K562 (cell line): ENCODE results near the gene F11R. TPM values are rescaled to one million over a fixed set of nuclear protein-coding genes. Genes with fewer than 3 reads are reported as not detected.
A peak's percentile ranks its signal among the peaks of the same experiment; 100 is the strongest.

Experiments used
- BRD4 ChIP-seq: fragments of 200-600 bp; sonication (generic); IDR thresholded peaks from 2 replicates; pipeline ENCODE4 v1.6.1; 2017; ENCODE audit warnings: inconsistent platforms
- CREB1 ChIP-seq, 2 experiments: sonication (generic) in 1 of 2; formaldehyde crosslinking in 1 of 2; IDR thresholded peaks; 2 replicates each; pipeline versions ENCODE4 v1.6.1 to v1.8.0; 2012 to 2022; ENCODE audit warnings: inconsistent platforms in 1 of 2, mild to moderate bottlenecking in 1 of 2, missing genetic modification reagents in 1 of 2, moderate library complexity in 1 of 2
- E2F6 ChIP-seq, 2 experiments: IDR thresholded peaks; 2 replicates each; pipeline ENCODE4 v1.6.1; 2011; ENCODE audit warnings: borderline replicate concordance in 1 of 2, control low read depth in 1 of 2, low read depth in 1 of 2, low read length in 1 of 2, mild to moderate bottlenecking in 1 of 2, mixed read lengths in 1 of 2, moderate library complexity in 1 of 2; ENCODE audit not compliant: insufficient read depth in 1 of 2, insufficient read length in 1 of 2, poor library complexity in 1 of 2, severe bottlenecking in 1 of 2; ENCODE audit errors: extremely low read depth in 1 of 2
- EGR1 ChIP-seq: fragments of 450-650 bp; conservative IDR thresholded peaks from 2 replicates; pipeline ENCODE4 v1.6.1; 2017; ENCODE audit warnings: mild to moderate bottlenecking
- FOSL1 ChIP-seq: fragments of 200-800 bp; sonication (Bioruptor generic); conservative IDR thresholded peaks from 2 replicates; pipeline ENCODE4 v1.6.1; 2016; ENCODE audit warnings: missing genetic modification characterization, missing compliant biosample characterization
- GTF2A2 ChIP-seq: IDR thresholded peaks from 2 replicates; pipeline ENCODE4 v1.6.1; 2016; ENCODE audit warnings: mild to moderate bottlenecking, missing genetic modification characterization, missing compliant biosample characterization
- KLF6 ChIP-seq: fragments of 250-450 bp; sonication (Bioruptor Pico); IDR thresholded peaks from 2 replicates; pipeline ENCODE4 v1.4.0; 2020; ENCODE audit warnings: mild to moderate bottlenecking, moderate library complexity, borderline replicate concordance
- MEF2D ChIP-seq: conservative IDR thresholded peaks from 2 replicates; pipeline ENCODE4 v1.6.1; 2016; ENCODE audit warnings: low read depth, missing genetic modification characterization, missing compliant biosample characterization
- NCOA1 ChIP-seq: fragments of 450-650 bp; IDR thresholded peaks from 2 replicates; pipeline ENCODE4 v1.6.1; 2016; ENCODE audit warnings: low read depth
- NR2C1 ChIP-seq, 2 experiments: fragments of 450-650 bp; IDR thresholded peaks; 2 replicates each; pipeline ENCODE4 v1.6.1; 2017; ENCODE audit warnings: mild to moderate bottlenecking in 2 of 2, antibody characterized with exemption in 1 of 2, inconsistent platforms in 1 of 2, missing compliant biosample characterization in 1 of 2, missing genetic modification characterization in 1 of 2
- OTX1 ChIP-seq: fragments of 450-650 bp; formaldehyde crosslinking; IDR thresholded peaks from 2 replicates; pipeline ENCODE4 v1.4.0; 2022; ENCODE audit warnings: mild to moderate bottlenecking
- SP1 ChIP-seq: sonication (generic); formaldehyde crosslinking; IDR thresholded peaks from 2 replicates; pipeline ENCODE4 v1.8.1; 2022; ENCODE audit warnings: mild to moderate bottlenecking, missing genetic modification reagents
- ZFPM2 ChIP-seq: fragments of 250-450 bp; sonication (Bioruptor Pico); IDR thresholded peaks from 2 replicates; pipeline ENCODE4 v1.5.1; 2022; ENCODE audit warnings: mild to moderate bottlenecking
- ZNF384 ChIP-seq: IDR thresholded peaks from 2 replicates; pipeline ENCODE4 v1.6.1; 2012; ENCODE audit warnings: low read depth, low read length, improper control_type of control experiment
- polyA plus RNA-seq, 8 experiments: library from polyadenylated mRNA; depleted of rRNA in 4 of 8; stranded (reverse) in 5 of 8; unstranded in 3 of 8; fragments of >200 nt; fragmentation: Nextera tagmentation in 2 of 8; fragmentation: Illumina TruSeq in 1 of 8; extraction: Ambion mirVana in 2 of 8; extraction: Trizol in 1 of 8; gene quantifications; 2 replicates each; pipeline versions ENCODE4 v1.2.1 to v1.2.3, GENCODE V29; 2011 to 2014; ENCODE audit warnings: inconsistent platforms in 1 of 8, missing spikeins in 1 of 8
- total RNA-seq, 7 experiments: library from RNA; depleted of rRNA in 6 of 7; stranded (reverse); fragments of >200 nt in 6 of 7; fragmentation: Illumina TruSeq in 2 of 7; extraction: Trizol in 2 of 7; gene quantifications; 2 replicates each; pipeline versions ENCODE4 v1.2.1 to v1.2.3, GENCODE V29; 2011 to 2021; ENCODE audit warnings: low replicate concordance in 1 of 7
- TF ChIP-seq, protein P1 (sequence below): fragments of 450-650 bp; IDR thresholded peaks from 2 replicates; pipeline ENCODE4 v1.6.1; 2016; ENCODE audit warnings: borderline replicate concordance
- TF ChIP-seq, protein P2 (sequence below): fragments of 250-450 bp; sonication (Bioruptor Pico); IDR thresholded peaks from 2 replicates; pipeline ENCODE4 v1.8.0; 2021; ENCODE audit warnings: borderline replicate concordance, mild to moderate bottlenecking, moderate library complexity; ENCODE audit not compliant: poor library complexity, severe bottlenecking
- TF ChIP-seq, protein P3 (sequence below): fragments of 450-650 bp; conservative IDR thresholded peaks from 2 replicates; pipeline ENCODE4 v1.6.1; 2016; ENCODE audit warnings: missing genetic modification characterization, low read depth, mild to moderate bottlenecking, missing compliant biosample characterization, moderate library complexity
- TF ChIP-seq, protein P4 (sequence below): fragments of 450-650 bp; IDR thresholded peaks from 2 replicates; pipeline ENCODE4 v1.6.1; 2018; ENCODE audit warnings: mild to moderate bottlenecking, low read depth; ENCODE audit not compliant: partially characterized antibody

F11R gene
- total and polyA plus RNA-seq, 9 of the 15 experiments (the other 6 are each of a cell fraction or from before 2014, with no cell fraction given) = 27.4 to 187 (median 52.5) TPM

DNA sequence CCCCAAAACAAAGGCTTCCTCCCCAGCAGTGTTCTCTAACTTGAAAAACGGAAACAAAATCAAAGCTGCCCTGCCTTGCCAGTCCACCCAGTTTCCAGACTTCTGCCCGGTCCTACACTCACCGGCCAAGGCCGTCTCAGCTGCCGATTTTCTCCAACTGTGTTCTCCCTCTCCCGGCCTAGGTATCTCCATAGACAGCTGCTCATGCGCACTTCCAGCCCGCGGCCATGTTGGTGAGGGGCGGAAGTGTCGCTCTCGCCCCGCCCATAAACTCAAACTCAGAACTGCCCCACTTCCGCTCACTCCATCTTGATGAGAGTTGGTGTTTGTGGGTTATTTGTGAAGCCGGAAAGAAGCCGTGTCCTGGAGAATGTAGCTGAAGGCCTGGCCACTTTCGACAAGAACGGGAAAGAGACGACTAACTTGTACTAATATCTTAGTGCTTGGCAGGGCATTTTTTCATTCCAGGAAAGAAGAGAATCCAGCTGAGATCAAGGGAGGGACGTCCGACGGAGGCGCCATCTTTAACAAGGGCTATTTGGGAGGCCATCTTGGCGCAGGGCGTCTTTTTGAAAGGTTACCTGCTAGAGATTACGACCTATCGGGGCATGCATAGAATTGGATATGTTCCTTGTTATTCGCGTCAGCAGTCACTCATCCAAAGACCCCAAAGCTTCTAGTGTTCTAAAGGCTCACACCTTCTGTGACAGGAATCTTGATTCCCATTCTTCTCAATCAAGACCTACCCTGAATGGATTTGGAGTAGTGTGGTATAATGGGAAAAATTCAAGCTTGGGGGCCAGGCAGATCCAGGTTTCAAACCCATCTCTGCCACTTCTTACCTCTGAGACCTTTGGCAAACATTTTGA lies 25.0 kb upstream of the F11R start, which contains the start of gene USF1 (continued):
- TF ChIP-seq CREB1 (IDR thresholded peaks at IDR 0.05) = peak; percentile 57; the same call in 1 of the 2 replicates
- TF ChIP-seq CREB1 (CRISPR knock-in tag; IDR thresholded peaks at IDR 0.05) = no peak
- TF ChIP-seq, protein P1, sequence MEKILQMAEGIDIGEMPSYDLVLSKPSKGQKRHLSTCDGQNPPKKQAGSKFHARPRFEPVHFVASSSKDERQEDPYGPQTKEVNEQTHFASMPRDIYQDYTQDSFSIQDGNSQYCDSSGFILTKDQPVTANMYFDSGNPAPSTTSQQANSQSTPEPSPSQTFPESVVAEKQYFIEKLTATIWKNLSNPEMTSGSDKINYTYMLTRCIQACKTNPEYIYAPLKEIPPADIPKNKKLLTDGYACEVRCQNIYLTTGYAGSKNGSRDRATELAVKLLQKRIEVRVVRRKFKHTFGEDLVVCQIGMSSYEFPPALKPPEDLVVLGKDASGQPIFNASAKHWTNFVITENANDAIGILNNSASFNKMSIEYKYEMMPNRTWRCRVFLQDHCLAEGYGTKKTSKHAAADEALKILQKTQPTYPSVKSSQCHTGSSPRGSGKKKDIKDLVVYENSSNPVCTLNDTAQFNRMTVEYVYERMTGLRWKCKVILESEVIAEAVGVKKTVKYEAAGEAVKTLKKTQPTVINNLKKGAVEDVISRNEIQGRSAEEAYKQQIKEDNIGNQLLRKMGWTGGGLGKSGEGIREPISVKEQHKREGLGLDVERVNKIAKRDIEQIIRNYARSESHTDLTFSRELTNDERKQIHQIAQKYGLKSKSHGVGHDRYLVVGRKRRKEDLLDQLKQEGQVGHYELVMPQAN = no peak
- TF ChIP-seq, protein P2, sequence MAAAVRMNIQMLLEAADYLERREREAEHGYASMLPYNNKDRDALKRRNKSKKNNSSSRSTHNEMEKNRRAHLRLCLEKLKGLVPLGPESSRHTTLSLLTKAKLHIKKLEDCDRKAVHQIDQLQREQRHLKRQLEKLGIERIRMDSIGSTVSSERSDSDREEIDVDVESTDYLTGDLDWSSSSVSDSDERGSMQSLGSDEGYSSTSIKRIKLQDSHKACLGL (CRISPR knock-in tag) = no peak
- TF ChIP-seq SP1 = peak; percentile 97
- TF ChIP-seq OTX1 (CRISPR knock-in tag) = peak; percentile 74; the same call in 1 of the 2 replicates
- TF ChIP-seq EGR1 = no peak
- TF ChIP-seq GTF2A2 = no peak
- TF ChIP-seq, protein P3, sequence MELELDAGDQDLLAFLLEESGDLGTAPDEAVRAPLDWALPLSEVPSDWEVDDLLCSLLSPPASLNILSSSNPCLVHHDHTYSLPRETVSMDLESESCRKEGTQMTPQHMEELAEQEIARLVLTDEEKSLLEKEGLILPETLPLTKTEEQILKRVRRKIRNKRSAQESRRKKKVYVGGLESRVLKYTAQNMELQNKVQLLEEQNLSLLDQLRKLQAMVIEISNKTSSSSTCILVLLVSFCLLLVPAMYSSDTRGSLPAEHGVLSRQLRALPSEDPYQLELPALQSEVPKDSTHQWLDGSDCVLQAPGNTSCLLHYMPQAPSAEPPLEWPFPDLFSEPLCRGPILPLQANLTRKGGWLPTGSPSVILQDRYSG = peak; percentile 93
- TF ChIP-seq, protein P4, sequence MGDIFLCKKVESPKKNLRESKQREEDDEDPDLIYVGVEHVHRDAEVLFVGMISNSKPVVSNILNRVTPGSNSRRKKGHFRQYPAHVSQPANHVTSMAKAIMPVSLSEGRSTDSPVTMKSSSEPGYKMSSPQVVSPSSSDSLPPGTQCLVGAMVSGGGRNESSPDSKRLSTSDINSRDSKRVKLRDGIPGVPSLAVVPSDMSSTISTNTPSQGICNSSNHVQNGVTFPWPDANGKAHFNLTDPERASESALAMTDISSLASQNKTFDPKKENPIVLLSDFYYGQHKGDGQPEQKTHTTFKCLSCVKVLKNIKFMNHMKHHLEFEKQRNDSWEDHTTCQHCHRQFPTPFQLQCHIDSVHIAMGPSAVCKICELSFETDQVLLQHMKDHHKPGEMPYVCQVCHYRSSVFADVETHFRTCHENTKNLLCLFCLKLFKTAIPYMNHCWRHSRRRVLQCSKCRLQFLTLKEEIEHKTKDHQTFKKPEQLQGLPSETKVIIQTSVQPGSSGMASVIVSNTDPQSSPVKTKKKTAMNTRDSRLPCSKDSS = no peak
- TF ChIP-seq KLF6 (CRISPR knock-in tag) = peak; percentile 67; the same call in 1 of the 2 replicates
- TF ChIP-seq ZFPM2 (CRISPR knock-in tag) = no peak
- peak; percentile 89 for TF ChIP-seq NR2C1 (IDR thresholded peaks at IDR 0.05)
- peak; percentile 62; the same call in 1 of the 2 replicates for TF ChIP-seq NR2C1 (tag; IDR thresholded peaks at IDR 0.05)
- peak; percentile 83; the same call in 1 of the 2 replicates for TF ChIP-seq BRD4
- peak; percentile 32; the same call in 1 of the 2 replicates for TF ChIP-seq FOSL1 (tag)
- peak; percentile 26; the same call in 1 of the 2 replicates for TF ChIP-seq NCOA1
- peak in 1 of 2 experiments; percentile 16 for TF ChIP-seq E2F6 (IDR thresholded peaks at IDR 0.05; ENCODE audit: borderline replicate concordance in 1 of 2, extremely low read depth in 1 of 2, insufficient read depth in 1 of 2, insufficient read length in 1 of 2, low read depth in 1 of 2, low read length in 1 of 2, poor library complexity in 1 of 2, severe bottlenecking in 1 of 2)
- TF ChIP-seq MEF2D (tag) = peak; percentile 74
- no peak for TF ChIP-seq ZNF384
